Neural progenitor cell (in vitro differentiated cells): ENCODE data around the gene ZNF521. TPM values are rescaled to one million over a fixed set of nuclear protein-coding genes. Genes with fewer than 3 reads are reported as not detected.

Source experiments
- DNase-seq: peaks from one replicate; pipeline ENCODE4 v3.0.0-alpha.2; 2016; ENCODE audit warnings: low spot score
- H2AFZ ChIP-seq: fragments of 200-600 bp; sonication (generic); replicated peaks from 2 replicates; pipeline ENCODE4 v1.6.1; 2016; ENCODE audit warnings: antibody characterized with exemption
- H3F3A ChIP-seq: fragments of 200-600 bp; sonication (generic); 2 replicates; pipeline ENCODE4 v1.6.1; 2016; ENCODE audit warnings: antibody characterized with exemption, low read depth
- H3K27ac ChIP-seq: fragments of 200-600 bp; sonication (generic); 2 replicates; pipeline ENCODE4 v1.5.1; 2016; ENCODE audit warnings: mild to moderate bottlenecking
- H3K27me3 ChIP-seq: fragments of 200-600 bp; sonication (generic); 2 replicates; pipeline ENCODE4 v1.6.1; 2016; ENCODE audit warnings: mild to moderate bottlenecking, moderate library complexity
- H3K36me3 ChIP-seq: fragments of 200-600 bp; sonication (generic); 2 replicates; pipeline ENCODE4 v1.5.1; 2016
- H3K4me1 ChIP-seq: fragments of 200-600 bp; sonication (generic); 2 replicates; pipeline ENCODE4 v1.6.1; 2016; ENCODE audit warnings: mixed run types
- H3K4me2 ChIP-seq: fragments of 200-600 bp; sonication (generic); 2 replicates; pipeline ENCODE4 v1.6.1; 2016
- H3K4me3 ChIP-seq: fragments of 200-600 bp; sonication (generic); 2 replicates; pipeline ENCODE4 v1.5.1; 2016
- H3K79me2 ChIP-seq: fragments of 200-600 bp; sonication (generic); 2 replicates; pipeline ENCODE4 v1.6.1; 2016; ENCODE audit warnings: low read depth
- H3K9ac ChIP-seq: fragments of 200-600 bp; sonication (generic); 2 replicates; pipeline ENCODE4 v1.6.1; 2016
- H3K9me3 ChIP-seq: fragments of 200-600 bp; sonication (generic); 2 replicates; pipeline ENCODE4 v1.5.1; 2016; ENCODE audit warnings: low read depth
- H4K20me1 ChIP-seq: fragments of 200-600 bp; sonication (generic); 2 replicates; pipeline ENCODE4 v1.6.1; 2016; ENCODE audit warnings: low read depth
- H3K27ac Mint-ChIP-seq: 3 replicates; pipeline ENCODE4 v1.8.0; 2021; ENCODE audit warnings: mixed read lengths
- H3K27me3 Mint-ChIP-seq: 2 replicates; pipeline ENCODE4 v1.8.0; 2022; ENCODE audit warnings: low read depth, mild to moderate bottlenecking, inconsistent platforms, moderate library complexity, mixed read lengths; ENCODE audit not compliant: insufficient read depth
- H3K36me3 Mint-ChIP-seq: 3 replicates; pipeline ENCODE4 v1.8.0; 2021; ENCODE audit warnings: mixed read lengths
- H3K4me1 Mint-ChIP-seq: 3 replicates; pipeline ENCODE4 v1.8.0; 2021; ENCODE audit warnings: mixed read lengths
- H3K4me3 Mint-ChIP-seq: 3 replicates; pipeline ENCODE4 v1.8.0; 2021; ENCODE audit warnings: mild to moderate bottlenecking, moderate library complexity, mixed read lengths
- H3K9me3 Mint-ChIP-seq: 3 replicates; pipeline ENCODE4 v1.8.0; 2020; ENCODE audit warnings: mixed read lengths
- CTCF ChIP-seq: fragments of 200-600 bp; sonication (generic); IDR thresholded peaks from 2 replicates; pipeline ENCODE4 v1.5.1; 2017; ENCODE audit warnings: antibody characterized with exemption, mild to moderate bottlenecking
- EZH2 ChIP-seq: fragments of 200-600 bp; sonication (generic); IDR thresholded peaks from 2 replicates; pipeline ENCODE4 v1.6.1; 2017; ENCODE audit warnings: antibody characterized with exemption, mild to moderate bottlenecking, moderate library complexity
- EZH2phosphoT487 ChIP-seq: fragments of 200-600 bp; sonication (generic); IDR thresholded peaks from 2 replicates; pipeline ENCODE4 v1.6.1; 2017; ENCODE audit warnings: antibody characterized with exemption
- total RNA-seq: library from RNA; depleted of rRNA; stranded (reverse); fragments of >200 nt; gene quantifications from 2 replicates; pipeline ENCODE4 v1.2.3, GENCODE V29; 2015; ENCODE audit warnings: low replicate concordance

ZNF521 gene
- total RNA-seq, 1 donor from 2014 or later: 136 TPM

GRCh38 chr18:25141399-25141798 lies 210.6 kb downstream of the ZNF521 start:
- Histone ChIP-seq H3K4me3 (no peak overlapping the region), H3K4me2 (no peak overlapping the region), H3K79me2 (peaks cover 88% of the 10 kb centered on the region), H3K27me3 (no peaks in the 10 kb centered on the region), H2AFZ (no peak overlapping the region), H3K9ac (no peak overlapping the region), H3K27ac (no peak overlapping the region), H3K9me3 (no peaks in the 10 kb centered on the region), H4K20me1 (peaks cover 97% of the 10 kb centered on the region), H3K36me3 (no peaks in the 10 kb centered on the region), H3K4me1 (peaks cover 76% of the 10 kb centered on the region), H3F3A (peaks cover 11% of the 10 kb centered on the region)
- no peak overlapping the region for H3K4me3 Mint-ChIP-seq
- TF ChIP-seq EZH2phosphoT487: no peak
- no peak for TF ChIP-seq CTCF
- no peak for TF ChIP-seq EZH2
- H3K27me3 Mint-ChIP-seq: no peaks in the 10 kb centered on the region
- H3K27ac Mint-ChIP-seq: no peak overlapping the region
- H3K9me3 Mint-ChIP-seq: no peaks in the 10 kb centered on the region
- no peak for DNase-seq
- H3K4me1 Mint-ChIP-seq: peaks cover 60% of the 10 kb centered on the region
- H3K36me3 Mint-ChIP-seq: peaks cover 32% of the 10 kb centered on the region

GRCh38 chr18:25140962-25141308 lies 211.0 kb downstream of the ZNF521 start:
- peaks cover 65% of the 10 kb centered on the region for H3K4me1 Mint-ChIP-seq
- H3K36me3 ChIP-seq: no peaks in the 10 kb centered on the region
- H3F3A ChIP-seq: peaks cover 11% of the 10 kb centered on the region
- peaks cover 32% of the 10 kb centered on the region for H3K36me3 Mint-ChIP-seq
- H4K20me1 ChIP-seq: peaks cover 97% of the 10 kb centered on the region
- H3K4me1 ChIP-seq: peaks cover 75% of the 10 kb centered on the region
- H3K4me3 ChIP-seq: no peak overlapping the region
- H3K79me2 ChIP-seq: peaks cover 88% of the 10 kb centered on the region
- no peaks in the 10 kb centered on the region for H3K27me3 ChIP-seq
- H3K27me3 Mint-ChIP-seq: no peaks in the 10 kb centered on the region
- H3K9me3 Mint-ChIP-seq: no peaks in the 10 kb centered on the region
- H2AFZ ChIP-seq: no peak overlapping the region
- no peak overlapping the region for H3K27ac Mint-ChIP-seq
- no peak for TF ChIP-seq CTCF
- no peak for TF ChIP-seq EZH2phosphoT487
- TF ChIP-seq EZH2: no peak
- no peak overlapping the region for H3K4me2 ChIP-seq
- H3K9me3 ChIP-seq: no peaks in the 10 kb centered on the region
- no peak overlapping the region for H3K4me3 Mint-ChIP-seq
- H3K9ac ChIP-seq: no peak overlapping the region
- no peak for DNase-seq
- no peak overlapping the region for H3K27ac ChIP-seq

GRCh38 chr18:25140124-25140961 lies 211.6 kb downstream of the ZNF521 start:
- H3K36me3 Mint-ChIP-seq: peaks cover 32% of the 10 kb centered on the region
- peaks cover 97% of the 10 kb centered on the region for H4K20me1 ChIP-seq
- H3K36me3 ChIP-seq: no peaks in the 10 kb centered on the region
- no peaks in the 10 kb centered on the region for H3K27me3 Mint-ChIP-seq
- H3K4me3 ChIP-seq: no peak overlapping the region
- H3K4me1 Mint-ChIP-seq: peaks cover 64% of the 10 kb centered on the region
- no peaks in the 10 kb centered on the region for H3K27me3 ChIP-seq
- no peak overlapping the region for H3K27ac ChIP-seq
- peaks cover 11% of the 10 kb centered on the region for H3F3A ChIP-seq
- no peak for DNase-seq
- peaks cover 90% of the 10 kb centered on the region for H3K79me2 ChIP-seq
- H3K4me1 ChIP-seq: peaks cover 75% of the 10 kb centered on the region
- H3K9me3 Mint-ChIP-seq: no peaks in the 10 kb centered on the region
- no peak overlapping the region for H3K4me3 Mint-ChIP-seq
- H3K9me3 ChIP-seq: no peaks in the 10 kb centered on the region
- H3K27ac Mint-ChIP-seq: no peak overlapping the region
- no peak overlapping the region for H2AFZ ChIP-seq
- no peak for TF ChIP-seq EZH2
- TF ChIP-seq CTCF: no peak
- no peak for TF ChIP-seq EZH2phosphoT487
- no peak overlapping the region for H3K4me2 ChIP-seq
- no peak overlapping the region for H3K9ac ChIP-seq
